ENCODE results near the gene THOC5. TPM values are rescaled to one million over a fixed set of nuclear protein-coding genes. Genes with fewer than 3 reads are reported as not detected.

Gene THOC5
- total and polyA plus RNA-seq, 8 donors, result 32.7 to 44.2 (median 38.3) TPM

DNA sequence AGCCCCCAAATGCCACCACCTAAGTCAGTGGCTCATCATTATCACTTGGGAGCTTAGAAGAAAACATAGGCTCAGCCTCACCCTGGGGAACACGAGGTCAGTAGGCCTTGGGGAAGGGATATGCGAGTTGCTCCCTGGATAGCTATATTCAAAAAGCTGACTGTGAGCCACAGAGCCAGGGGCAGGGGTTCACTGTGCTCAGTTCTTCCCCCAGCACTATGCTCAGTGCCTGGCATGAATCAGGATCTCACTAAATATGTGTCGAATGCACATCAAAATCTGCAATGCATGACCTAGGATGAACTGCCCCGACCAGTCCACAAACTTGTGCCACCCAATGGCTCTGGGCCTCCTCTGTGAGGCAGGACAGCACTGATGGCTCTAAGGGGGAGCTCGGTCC is 35.1 kb downstream of the THOC5 start:
- no peaks in the 10 kb centered on the region for H3K9me3 ChIP-seq
- TF ChIP-seq, protein P1, sequence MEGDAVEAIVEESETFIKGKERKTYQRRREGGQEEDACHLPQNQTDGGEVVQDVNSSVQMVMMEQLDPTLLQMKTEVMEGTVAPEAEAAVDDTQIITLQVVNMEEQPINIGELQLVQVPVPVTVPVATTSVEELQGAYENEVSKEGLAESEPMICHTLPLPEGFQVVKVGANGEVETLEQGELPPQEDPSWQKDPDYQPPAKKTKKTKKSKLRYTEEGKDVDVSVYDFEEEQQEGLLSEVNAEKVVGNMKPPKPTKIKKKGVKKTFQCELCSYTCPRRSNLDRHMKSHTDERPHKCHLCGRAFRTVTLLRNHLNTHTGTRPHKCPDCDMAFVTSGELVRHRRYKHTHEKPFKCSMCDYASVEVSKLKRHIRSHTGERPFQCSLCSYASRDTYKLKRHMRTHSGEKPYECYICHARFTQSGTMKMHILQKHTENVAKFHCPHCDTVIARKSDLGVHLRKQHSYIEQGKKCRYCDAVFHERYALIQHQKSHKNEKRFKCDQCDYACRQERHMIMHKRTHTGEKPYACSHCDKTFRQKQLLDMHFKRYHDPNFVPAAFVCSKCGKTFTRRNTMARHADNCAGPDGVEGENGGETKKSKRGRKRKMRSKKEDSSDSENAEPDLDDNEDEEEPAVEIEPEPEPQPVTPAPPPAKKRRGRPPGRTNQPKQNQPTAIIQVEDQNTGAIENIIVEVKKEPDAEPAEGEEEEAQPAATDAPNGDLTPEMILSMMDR (IDR thresholded peaks at IDR 0.05), result no peak
- no peak overlapping the region for H3K4me3 ChIP-seq
- no peaks in the 10 kb centered on the region for H3K4me1 ChIP-seq
- no peaks in the 10 kb centered on the region for H3K27me3 ChIP-seq
- H3K36me3 ChIP-seq, result peaks cover 0 to 100% of the 10 kb centered on the region in 2 donors
- ATAC-seq, result no peak
- H3K27ac ChIP-seq, result no peak overlapping the region
- intact Hi-C loops (cut with DNase I), result no loop called here
- DNase-seq, result no peak

DNA sequence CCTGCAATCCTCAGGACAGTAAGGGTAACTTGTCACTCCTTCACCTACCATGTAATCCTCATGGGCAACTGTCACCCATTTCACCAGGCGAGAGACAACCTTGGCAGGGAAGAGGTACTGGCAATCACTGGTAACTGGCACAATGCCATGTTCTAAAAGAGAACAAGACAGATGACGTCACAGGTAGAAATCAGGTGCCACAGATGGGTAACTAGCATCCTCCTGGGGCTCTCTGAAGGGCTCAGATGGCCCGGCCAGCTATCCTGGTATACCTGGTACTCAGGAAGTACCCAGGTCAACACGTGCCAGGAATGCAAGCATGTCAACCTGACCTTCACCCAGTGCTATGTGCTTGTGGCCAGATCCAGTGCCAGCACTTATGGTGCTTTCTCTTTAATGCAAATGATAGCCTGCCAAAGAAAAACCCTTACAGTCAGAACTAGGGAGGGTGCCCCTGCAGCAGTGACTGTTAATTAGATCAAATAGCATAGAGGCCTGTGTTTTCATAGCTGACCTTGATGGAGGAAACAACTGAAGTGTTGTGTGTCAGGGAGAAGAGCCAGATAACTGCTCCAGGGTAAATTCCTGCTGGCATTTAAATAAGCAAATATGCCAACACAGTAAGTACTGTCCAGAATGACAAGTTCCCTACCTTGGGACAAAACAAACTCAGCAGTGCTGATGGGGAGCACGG is 36.2 kb downstream of the THOC5 start:
- Histone ChIP-seq H3K4me1 (no peaks in the 10 kb centered on the region), H3K4me3 (no peak overlapping the region), H3K27ac (no peak overlapping the region), H3K27me3 (no peaks in the 10 kb centered on the region), H3K9me3 (no peaks in the 10 kb centered on the region), H3K36me3 (peaks cover 0 to 100% of the 10 kb centered on the region in 2 donors)
- DNase-seq (no peak), ATAC-seq (no peak)
- TF ChIP-seq, protein P1 (IDR thresholded peaks at IDR 0.05), result no peak
- intact Hi-C loops (cut with DNase I), result no loop called here

DNA sequence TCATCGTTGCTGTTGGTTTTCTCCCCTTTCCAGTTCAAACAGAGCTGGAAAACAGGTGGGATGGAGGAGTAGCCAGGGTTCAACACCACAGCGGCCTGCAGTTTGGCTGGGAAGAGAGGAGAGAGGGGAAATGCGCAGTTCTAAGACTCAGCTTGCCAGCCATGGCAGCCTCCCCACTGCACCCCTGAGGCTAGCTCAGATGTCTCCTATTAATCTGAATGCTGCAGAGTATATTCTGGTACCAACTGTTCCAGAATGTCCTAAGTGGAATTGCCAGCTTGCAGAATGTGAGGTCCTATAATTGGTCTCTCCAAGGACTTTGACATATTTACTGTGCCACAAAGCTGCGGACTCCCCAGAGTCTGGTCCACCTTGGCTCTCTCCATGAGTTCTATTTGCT is 41.5 kb downstream of the THOC5 start:
- no peaks in the 10 kb centered on the region for H3K9me3 ChIP-seq
- H3K36me3 ChIP-seq, result peaks cover 0 to 100% of the 10 kb centered on the region in 2 donors
- no peaks in the 10 kb centered on the region for H3K27me3 ChIP-seq
- H3K27ac ChIP-seq, result no peak overlapping the region
- no peaks in the 10 kb centered on the region for H3K4me1 ChIP-seq
- no peak overlapping the region for H3K4me3 ChIP-seq
- TF ChIP-seq, protein P1 (IDR thresholded peaks at IDR 0.05), result no peak
- intact Hi-C loops (cut with DNase I), result no loop called here
- DNase-seq, result no peak
- no peak for ATAC-seq

DNA sequence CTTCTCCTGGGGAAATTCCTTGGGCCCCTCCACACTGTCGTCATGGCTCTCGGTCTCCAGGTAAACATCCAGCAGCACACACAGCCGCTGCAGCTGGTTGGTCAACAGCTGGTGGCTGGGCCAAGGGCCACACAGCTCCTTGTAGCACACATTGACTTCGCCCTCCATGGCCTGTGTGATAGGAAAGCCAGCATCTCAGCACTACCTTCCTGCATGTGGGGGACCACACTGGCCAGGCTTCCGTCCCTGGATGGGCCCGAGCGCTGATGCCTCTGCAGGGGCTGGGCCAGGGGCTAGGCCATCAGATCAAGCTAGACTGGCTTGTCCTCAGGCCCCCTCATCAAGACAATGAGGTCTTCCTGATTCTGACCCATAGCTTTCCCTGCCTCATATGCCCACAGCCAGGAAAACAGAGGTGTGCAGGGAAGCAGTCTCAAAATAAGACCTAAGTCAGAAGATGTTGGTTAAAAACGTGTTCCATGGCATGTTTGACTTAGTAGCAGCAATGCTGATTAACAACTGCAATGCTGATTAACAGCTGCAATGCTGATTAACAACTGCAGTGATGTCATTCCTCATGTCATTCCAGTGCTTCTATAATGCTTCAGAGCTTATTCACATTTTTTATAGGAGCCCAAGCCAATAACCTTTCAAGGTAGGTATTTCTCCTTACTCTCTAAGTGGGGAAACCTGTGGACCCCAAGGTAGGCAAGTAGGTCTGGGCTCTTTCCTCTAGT is 42.3 kb downstream of the THOC5 start:
- no peak overlapping the region for H3K27ac ChIP-seq
- intact Hi-C loops (cut with DNase I), result no loop called here
- DNase-seq (no peak), ATAC-seq (no peak)
- no peaks in the 10 kb centered on the region for H3K4me1 ChIP-seq
- no peaks in the 10 kb centered on the region for H3K9me3 ChIP-seq
- no peaks in the 10 kb centered on the region for H3K27me3 ChIP-seq
- no peak overlapping the region for H3K4me3 ChIP-seq
- H3K36me3 ChIP-seq, result peaks cover 0 to 100% of the 10 kb centered on the region in 2 donors
- TF ChIP-seq, protein P1 (IDR thresholded peaks at IDR 0.05), result no peak

DNA sequence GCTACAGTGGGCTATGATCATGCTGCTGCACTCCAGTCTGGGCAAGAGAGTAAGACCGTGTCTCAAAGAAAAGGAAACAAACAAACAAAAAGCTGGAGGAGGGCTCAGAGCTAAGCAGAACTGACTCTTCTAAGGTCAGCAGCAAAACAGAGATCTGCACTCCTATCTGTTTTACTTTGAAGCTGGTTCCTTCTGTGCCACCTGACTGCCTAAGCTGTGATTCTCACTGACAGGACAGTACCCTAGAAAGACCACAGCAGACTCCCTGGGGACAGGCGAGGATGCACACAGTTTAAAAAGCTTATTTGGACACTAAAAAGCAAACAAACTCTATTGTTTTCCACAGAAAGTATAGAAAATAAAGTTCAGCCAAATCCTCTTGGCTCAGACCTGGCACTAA is 43.0 kb downstream of the THOC5 start:
- TF ChIP-seq, protein P1 (IDR thresholded peaks at IDR 0.05), result no peak
- Histone ChIP-seq H3K27ac (no peak overlapping the region), H3K4me3 (no peak overlapping the region), H3K36me3 (peaks cover 0 to 100% of the 10 kb centered on the region in 2 donors), H3K4me1 (no peaks in the 10 kb centered on the region), H3K9me3 (no peaks in the 10 kb centered on the region), H3K27me3 (no peaks in the 10 kb centered on the region)
- DNase-seq (no peak), ATAC-seq (no peak)
- intact Hi-C loops (cut with DNase I), result no loop called here

Data from left lung (tissue), 10 donors.